Activated gamma-delta T cell (primary cell): ENCODE data around the gene CFAP65.

Experiments
- DNase-seq: peaks from one replicate; lab custom pipeline; 2025; lab: John Stamatoyannopoulos, UW
- total RNA-seq, 2 donors: gene quantifications; one replicate each; lab custom pipeline; 2026; lab: John Stamatoyannopoulos, UW

The CFAP65 gene, protein sequence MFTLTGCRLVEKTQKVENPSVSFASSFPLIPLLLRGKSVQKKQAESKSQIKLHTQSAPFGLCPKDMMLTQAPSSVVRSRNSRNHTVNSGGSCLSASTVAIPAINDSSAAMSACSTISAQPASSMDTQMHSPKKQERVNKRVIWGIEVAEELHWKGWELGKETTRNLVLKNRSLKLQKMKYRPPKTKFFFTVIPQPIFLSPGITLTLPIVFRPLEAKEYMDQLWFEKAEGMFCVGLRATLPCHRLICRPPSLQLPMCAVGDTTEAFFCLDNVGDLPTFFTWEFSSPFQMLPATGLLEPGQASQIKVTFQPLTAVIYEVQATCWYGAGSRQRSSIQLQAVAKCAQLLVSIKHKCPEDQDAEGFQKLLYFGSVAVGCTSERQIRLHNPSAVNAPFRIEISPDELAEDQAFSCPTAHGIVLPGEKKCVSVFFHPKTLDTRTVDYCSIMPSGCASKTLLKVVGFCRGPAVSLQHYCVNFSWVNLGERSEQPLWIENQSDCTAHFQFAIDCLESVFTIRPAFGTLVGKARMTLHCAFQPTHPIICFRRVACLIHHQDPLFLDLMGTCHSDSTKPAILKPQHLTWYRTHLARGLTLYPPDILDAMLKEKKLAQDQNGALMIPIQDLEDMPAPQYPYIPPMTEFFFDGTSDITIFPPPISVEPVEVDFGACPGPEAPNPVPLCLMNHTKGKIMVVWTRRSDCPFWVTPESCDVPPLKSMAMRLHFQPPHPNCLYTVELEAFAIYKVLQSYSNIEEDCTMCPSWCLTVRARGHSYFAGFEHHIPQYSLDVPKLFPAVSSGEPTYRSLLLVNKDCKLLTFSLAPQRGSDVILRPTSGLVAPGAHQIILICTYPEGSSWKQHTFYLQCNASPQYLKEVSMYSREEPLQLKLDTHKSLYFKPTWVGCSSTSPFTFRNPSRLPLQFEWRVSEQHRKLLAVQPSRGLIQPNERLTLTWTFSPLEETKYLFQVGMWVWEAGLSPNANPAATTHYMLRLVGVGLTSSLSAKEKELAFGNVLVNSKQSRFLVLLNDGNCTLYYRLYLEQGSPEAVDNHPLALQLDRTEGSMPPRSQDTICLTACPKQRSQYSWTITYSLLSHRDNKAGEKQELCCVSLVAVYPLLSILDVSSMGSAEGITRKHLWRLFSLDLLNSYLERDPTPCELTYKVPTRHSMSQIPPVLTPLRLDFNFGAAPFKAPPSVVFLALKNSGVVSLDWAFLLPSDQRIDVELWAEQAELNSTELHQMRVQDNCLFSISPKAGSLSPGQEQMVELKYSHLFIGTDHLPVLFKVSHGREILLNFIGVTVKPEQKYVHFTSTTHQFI (N-terminal part only)
- 0.04 to 0.26 reads per million in 2 donors for total RNA-seq

DNA sequence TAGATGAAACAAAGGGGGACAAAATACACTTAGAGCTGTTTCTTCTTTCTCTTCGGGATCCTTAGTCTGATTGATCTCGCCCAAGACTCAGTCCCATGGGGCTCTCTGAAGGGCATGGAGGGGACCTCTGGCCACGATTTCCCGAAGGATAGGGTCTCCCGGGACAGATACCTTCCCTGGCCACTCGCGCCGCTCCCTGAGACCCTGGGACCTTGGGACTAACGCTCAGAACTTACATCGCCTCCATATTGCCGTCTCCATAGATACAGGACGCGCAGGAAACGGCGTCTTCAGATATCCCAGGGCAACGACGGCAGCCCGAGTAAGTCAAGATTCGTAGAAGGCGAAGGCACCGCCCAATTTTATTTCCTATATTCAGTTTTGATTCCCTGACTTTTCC lies at the start of gene CFAP65:
Gene CFAP65, minus strand, starts transcription at position 265 of the 400 bp plus-strand sequence. CDS start 2,468 bp downstream, outside the sequence.
- no peak for DNase-seq

DNA sequence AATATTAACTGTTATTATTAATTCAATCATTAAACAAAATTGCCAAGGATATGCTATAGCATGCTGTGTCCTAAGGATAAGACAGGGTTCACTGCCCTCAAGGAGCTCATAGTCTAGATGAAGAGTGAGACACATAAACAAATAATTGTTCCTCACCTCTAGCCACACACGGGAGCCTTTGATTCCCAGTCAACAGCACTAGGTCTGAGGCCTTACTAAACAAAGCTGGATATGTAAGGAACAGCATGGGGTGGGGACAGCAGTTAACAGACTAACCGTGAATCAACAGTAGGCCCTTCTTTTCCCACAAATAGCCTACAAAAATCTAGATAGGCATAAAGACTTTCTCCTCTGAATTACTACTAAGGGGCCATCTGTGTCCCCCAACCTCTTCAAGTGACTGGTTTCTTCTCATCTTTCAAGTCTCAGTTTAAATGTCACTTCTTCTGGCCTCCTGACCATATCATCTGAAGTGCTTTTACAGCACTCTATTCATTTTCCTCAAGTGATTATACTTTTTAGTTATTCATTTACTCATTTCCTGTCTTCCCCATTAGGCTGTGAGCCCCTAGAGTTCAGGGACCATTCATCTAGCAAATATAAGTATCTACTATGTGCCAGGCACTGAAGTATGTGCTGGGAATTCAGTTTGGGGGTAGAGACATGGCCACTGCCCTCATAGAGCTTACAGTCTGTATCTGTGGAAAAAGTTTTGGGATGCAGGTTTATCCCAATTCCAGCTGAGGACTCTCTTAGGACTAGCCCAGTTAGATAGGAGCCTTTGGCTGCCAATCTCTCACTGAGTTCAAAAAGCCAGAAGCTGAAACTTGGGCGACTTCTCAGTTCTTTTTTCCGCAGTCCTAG lies 49.4 kb upstream of the CFAP65 start:
- DNase-seq = no peak

DNA sequence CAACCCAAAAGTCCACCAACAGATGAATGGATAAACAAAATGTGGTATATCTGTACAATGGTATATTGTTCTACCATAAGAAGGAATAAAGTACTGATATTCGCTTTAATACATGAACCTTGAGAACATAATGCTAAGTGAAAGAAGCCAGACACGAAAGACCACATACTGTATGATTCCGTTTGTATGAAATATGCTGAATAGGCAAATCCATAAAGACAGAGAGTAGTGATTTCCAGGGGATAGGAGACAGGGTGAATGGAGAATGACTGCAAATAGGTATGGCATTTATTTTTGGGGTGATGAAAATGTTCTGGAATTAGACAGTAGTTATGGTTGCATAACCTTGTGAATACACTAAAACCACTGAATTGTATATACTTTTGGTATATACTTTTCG lies 48.0 kb upstream of the CFAP65 start:
- no peak for DNase-seq

GRCh38 chr2:219087848-219088247 lies 46.5 kb upstream of the CFAP65 start:
- no peak for DNase-seq

- no peak for DNase-seq
Observed at GRCh38 chr2:219087361-219087760, 46.0 kb upstream of the CFAP65 start.

DNA sequence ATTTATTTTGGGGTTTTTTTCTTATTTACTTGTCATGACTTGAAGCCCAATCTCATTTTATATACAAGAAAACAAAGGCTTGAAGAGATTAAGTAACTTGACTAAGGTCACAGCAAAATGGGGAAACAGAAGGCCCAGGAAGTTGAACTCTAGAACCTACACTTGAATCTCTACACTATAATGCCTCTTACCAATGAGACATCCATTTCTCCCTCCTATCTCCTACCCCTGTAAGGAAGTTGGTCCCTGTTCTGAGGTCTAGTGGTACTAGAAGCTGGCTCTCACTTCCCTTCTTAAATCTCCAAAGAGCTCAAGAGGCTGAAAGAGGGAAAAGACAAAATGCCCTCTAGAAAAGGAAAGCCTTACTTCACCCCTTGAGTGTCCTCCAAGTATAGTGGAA lies 44.9 kb upstream of the CFAP65 start:
- DNase-seq = no peak

- no peak for DNase-seq
Observed at GRCh38 chr2:219084791-219085190, 43.5 kb upstream of the CFAP65 start.

- DNase-seq = no peak
Observed at GRCh38 chr2:219082332-219082958, 41.1 kb upstream of the CFAP65 start.

- no peak for DNase-seq
Observed at GRCh38 chr2:219081701-219082331, 40.5 kb upstream of the CFAP65 start.

DNA sequence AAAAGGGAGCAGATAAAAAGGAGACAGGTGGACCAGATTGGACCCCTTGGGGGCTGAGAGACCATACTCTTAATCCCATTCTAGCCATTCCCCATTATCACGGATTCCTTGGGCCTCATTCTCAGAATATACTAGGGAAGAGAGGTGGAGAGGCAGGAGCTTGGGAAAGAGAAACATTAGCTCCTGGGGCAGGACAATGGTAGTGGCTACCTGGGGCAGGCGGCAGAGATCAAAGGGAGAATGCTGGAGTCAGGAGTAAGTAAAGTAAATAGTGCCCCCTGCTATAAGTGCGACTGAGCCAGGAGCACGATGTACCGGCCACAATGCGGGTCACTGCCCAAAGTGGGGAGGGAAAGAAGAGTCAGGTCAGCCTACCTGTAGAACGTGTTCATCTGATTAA lies 39.8 kb upstream of the CFAP65 start:
- no peak for DNase-seq

GRCh38 chr2:219079417-219079816 lies 38.1 kb upstream of the CFAP65 start:
- no peak for DNase-seq

GRCh38 chr2:219078951-219079350 lies 37.6 kb upstream of the CFAP65 start:
- no peak for DNase-seq

DNA sequence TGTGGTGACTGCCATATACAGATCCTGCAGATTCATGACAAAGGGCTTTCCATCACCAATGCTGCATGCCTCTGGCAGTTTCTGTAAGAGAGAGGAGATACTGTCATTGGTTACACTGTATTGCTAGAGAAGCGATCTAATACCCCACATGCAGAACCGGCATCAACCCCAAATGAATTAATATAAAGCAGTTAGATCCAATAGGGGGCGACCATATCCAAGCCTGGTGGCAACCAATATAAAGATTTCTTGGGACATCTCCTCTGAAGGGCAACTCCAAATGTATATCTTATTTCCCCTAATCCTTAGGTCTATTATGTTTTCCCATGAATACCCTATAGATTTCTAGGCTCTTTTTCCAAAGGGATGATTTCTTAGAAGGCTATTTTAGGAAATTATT lies 36.8 kb upstream of the CFAP65 start:
- DNase-seq = no peak

GRCh38 chr2:219076253-219076652 lies 34.9 kb upstream of the CFAP65 start:
- DNase-seq = no peak

DNA sequence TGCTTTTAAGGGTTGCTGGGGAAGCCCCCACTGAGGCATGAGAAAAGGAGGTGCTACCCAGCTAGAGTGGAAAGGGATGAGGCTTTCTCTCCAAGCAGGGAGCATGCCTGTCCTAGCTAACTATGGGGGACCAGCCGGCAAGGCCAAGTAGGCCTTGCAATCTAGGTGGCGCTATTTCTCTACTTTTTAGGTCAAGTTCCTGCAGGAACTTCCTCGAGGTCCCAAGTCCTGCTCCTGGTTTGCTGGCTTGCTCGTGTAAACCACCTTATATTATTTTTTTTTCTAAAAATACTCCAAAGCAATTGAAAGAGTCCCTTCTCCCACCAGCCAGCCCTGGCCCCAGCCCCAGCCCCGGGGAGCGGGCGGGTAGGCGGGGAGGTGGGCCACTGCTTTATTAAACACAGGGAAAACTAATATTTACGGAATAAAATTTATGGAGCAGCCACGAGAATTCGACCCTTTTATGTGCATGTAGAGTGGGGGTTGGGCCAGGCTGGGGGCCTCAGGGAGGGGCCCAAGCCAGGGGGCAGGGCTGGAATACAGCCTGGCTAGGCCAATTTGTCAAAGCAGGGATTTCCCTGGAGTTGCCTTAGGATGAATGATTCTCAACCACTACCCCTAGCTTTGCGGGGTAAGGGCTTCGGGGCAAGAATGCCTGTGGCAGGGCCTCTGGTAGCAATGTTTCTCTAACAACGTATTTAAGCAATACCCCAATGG lies 32.3 kb upstream of the CFAP65 start:
- no peak for DNase-seq

DNA sequence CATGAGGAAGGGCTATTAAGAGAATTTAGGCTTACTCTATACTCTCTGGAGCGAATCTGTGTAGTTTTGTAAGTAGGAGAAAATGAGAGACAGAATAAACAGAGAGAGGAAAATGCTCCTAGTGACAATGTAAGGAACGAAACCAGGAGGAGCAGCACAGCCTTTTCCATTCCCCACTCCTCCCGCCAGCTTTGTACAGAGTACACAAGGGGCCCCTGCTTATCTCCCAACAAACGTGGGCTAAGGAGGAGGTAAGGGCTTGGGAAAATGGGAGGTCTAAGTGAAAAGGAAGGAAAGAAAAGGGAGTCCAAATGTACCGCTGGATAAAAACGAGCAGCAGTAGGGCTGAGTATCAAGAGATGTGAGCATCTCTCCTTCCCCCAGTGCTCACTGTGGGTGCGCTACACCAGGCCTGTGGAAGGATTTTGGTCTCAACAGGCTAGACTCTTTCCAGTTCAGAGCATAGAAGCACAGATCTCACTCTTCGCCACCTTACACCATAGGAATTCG lies 31.5 kb upstream of the CFAP65 start:
- DNase-seq = no peak

DNA sequence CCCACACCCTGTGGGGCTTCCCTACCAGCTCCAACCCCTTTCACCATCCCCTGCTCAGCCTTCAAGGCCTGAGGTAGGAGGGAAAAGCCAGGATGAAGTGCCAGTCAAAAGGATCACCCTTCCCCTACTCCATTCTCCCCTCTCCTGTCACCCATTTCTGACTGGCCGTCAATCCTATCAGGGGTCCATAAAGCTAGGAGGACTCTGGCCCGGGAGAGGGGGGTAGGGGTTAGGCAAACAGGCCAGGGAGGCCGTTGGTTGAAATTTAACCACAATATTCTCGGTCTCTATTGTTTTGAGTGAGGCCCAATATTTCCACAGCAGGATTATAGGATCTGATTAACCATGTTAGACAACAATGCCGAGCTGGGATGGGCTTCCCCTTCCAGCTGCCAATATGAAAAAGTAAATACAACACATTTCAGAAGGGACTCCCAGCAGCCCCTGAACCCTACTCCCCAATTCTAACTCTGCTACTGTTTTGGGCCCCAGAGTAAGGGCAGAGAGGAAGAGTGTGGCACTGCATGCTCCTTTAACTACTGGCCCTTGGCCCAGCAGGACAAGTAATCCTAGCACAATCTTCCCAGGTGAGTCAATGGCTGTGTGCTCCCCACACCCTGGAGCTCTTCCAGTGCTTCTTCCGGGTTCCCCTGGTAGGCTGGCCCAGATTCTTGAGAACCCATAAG lies 30.0 kb upstream of the CFAP65 start:
- DNase-seq = no peak

DNA sequence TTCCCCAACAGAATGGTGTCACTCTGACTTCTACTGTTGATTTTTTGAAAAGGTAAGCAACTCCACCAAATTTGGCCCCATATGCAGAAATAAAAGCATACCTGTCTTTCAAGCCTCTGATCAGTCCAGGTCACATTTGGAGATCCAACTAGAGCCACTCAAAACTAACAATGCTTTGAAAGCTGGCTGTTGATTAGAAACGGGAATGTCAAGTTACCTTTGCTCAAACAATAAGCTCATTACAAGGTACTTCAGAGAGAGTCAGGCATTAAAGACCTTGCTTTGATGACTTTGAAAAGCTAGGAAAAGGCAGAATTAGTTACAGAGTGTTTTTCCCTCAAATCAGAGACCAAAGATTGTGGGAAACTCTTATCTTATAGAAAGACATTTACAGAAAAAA lies 24.2 kb upstream of the CFAP65 start:
- no peak for DNase-seq

DNA sequence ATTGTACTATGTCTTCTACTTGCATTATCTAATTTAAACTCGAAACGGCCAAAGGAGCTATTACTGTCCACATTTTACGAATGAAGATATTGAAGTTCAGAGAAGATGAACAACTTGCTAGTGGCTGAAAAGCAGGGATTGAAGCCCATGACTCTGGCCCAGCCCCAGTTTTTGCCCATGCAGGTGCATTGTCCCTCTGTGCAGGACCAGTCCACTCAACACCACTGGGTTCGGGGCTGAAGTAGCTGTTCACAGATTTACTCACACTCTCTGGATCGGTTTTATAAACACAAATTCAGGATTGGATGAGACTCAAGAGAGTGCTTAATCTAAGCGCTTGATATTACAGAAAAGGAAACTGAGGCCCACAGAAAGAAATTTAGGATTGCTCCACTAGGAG lies 20.8 kb upstream of the CFAP65 start:
- DNase-seq = no peak
